OCI-LY7 (cell line): ENCODE results near the gene SSPN.

Experiments
- CTCF ChIP-seq: fragments of 200-600 bp; sonication (generic); conservative IDR thresholded peaks from 2 replicates; pipeline ENCODE4 v1.5.1; 2014; ENCODE audit warnings: mild to moderate bottlenecking, antibody characterized with exemption, low read length, moderate library complexity, mixed read lengths
- EZH2phosphoT487 ChIP-seq: fragments of 200-600 bp; sonication (generic); IDR thresholded peaks from 2 replicates; pipeline ENCODE4 v1.6.1; 2018; ENCODE audit warnings: low read depth, borderline replicate concordance, mild to moderate bottlenecking, mixed run types, antibody characterized with exemption, low read length, moderate library complexity, mixed read lengths

GRCh38 chr12:26205941-26206340 lies 10.6 kb downstream of the SSPN start:
- TF ChIP-seq CTCF (no peak), EZH2phosphoT487 (no peak)
